K562 (cell line): ENCODE data around the gene ARPP21. TPM values are rescaled to one million over a fixed set of nuclear protein-coding genes. Genes with fewer than 3 reads are reported as not detected.

Experiments used
- ATAC-seq: fragments of 200-7000 bp; cut with Tn5 transposase; 3 replicates; pipeline ENCODE4 v1.9.1; 2020; ENCODE audit warnings: moderate library complexity
- BruUV-seq: library from RNA; stranded (reverse); fragments of 400-500 nt; replicated peaks from 2 replicates; lab custom pipeline; 2021; lab: Mats Ljungman, UMichigan
- CTCF ChIA-PET: fragments of 300-600 bp; formaldehyde crosslinking; extraction: SDS; loops from one replicate; lab custom pipeline; 2021; ENCODE audit warnings: low intra/inter-chr PET ratio; lab: Yijun Ruan, JAX
- POLR2A ChIA-PET: fragments of 300-600, 350-650 bp; sonication (Branson Sonifier 250); formaldehyde crosslinking; extraction: SDS; loops from one replicate; lab custom pipeline; 2021; ENCODE audit warnings: antibody characterized with exemption, inconsistent platforms; lab: Yijun Ruan, JAX
- DNase-seq, 4 experiments: peaks; one replicate each; pipeline versions ENCODE4 v3.0.0 to v3.0.0-alpha.2; 2011 to 2018; ENCODE audit warnings: low spot score in 3 of 4, mixed read lengths in 3 of 4; ENCODE audit errors: extremely low read depth in 1 of 4
- FAIRE-seq: peaks from 2 replicates; lab custom pipeline; 2011; peaks lifted over from hg19 to GRCh38; lab: Jason Lieb, UNC
- H2AFZ ChIP-seq: 2 replicates; pipeline ENCODE4 v1.6.0; 2011; ENCODE audit warnings: low read depth, low read length, control low read depth, inconsistent platforms
- H3K27ac ChIP-seq: fragments of 200-600 bp; 3 replicates; pipeline ENCODE4 v1.8.0; 2011; ENCODE audit warnings: low read depth, mild to moderate bottlenecking, control low read depth, inconsistent platforms, low read length, moderate library complexity, mixed read lengths; ENCODE audit errors: extremely low read depth
- H3K27me3 ChIP-seq, 2 experiments: fragments of 300-600 bp in 1 of 2; 2 replicates in 1 of 2; 3 replicates in 1 of 2; pipeline versions ENCODE4 v1.6.0 to v1.8.0; 2011; ENCODE audit warnings: inconsistent platforms in 2 of 2, low read length in 2 of 2, mild to moderate bottlenecking in 1 of 2, mixed read lengths in 1 of 2, moderate library complexity in 1 of 2; ENCODE audit not compliant: control insufficient read depth in 2 of 2, insufficient read depth in 2 of 2
- H3K36me3 ChIP-seq: fragments of 300-600 bp; 3 replicates; pipeline ENCODE4 v1.8.0; 2011; ENCODE audit warnings: mild to moderate bottlenecking, low read length, inconsistent platforms; ENCODE audit not compliant: control insufficient read depth, insufficient read depth
- H3K4me1 ChIP-seq, 2 experiments: fragments of 200-600 bp in 1 of 2; replicated peaks in 1 of 2; 2 replicates in 1 of 2; 3 replicates in 1 of 2; pipeline versions ENCODE4 v1.5.1 to v1.8.0; 2011; ENCODE audit warnings: inconsistent platforms in 2 of 2, low read length in 2 of 2, mild to moderate bottlenecking in 1 of 2, mixed read lengths in 1 of 2, moderate library complexity in 1 of 2; ENCODE audit not compliant: control insufficient read depth in 2 of 2, insufficient read depth in 2 of 2
- H3K4me2 ChIP-seq: 2 replicates; pipeline ENCODE4 v1.6.1; 2011; ENCODE audit warnings: low read length, control low read depth, inconsistent platforms, mixed read lengths; ENCODE audit not compliant: insufficient read depth
- H3K4me3 ChIP-seq: fragments of 200-600 bp; sonication (generic), shearing (Covaris generic); 2 replicates; pipeline ENCODE4 v1.5.1; 2016; ENCODE audit warnings: control low read depth, inconsistent platforms
- H3K79me2 ChIP-seq: fragments of 200-600 bp; 3 replicates; pipeline ENCODE4 v1.8.0; 2011; ENCODE audit warnings: low read length, inconsistent platforms; ENCODE audit not compliant: control insufficient read depth, insufficient read depth
- H3K9ac ChIP-seq, 2 experiments: 2 replicates each; pipeline versions ENCODE4 v1.6.0 to v1.6.1; 2011; ENCODE audit warnings: low read depth in 2 of 2, low read length in 2 of 2, control low read depth in 1 of 2, inconsistent platforms in 1 of 2, mild to moderate bottlenecking in 1 of 2, mixed read lengths in 1 of 2; ENCODE audit not compliant: insufficient read depth in 1 of 2
- H3K9me1 ChIP-seq: one replicate; pipeline ENCODE4 v1.6.0; 2011; ENCODE audit warnings: inconsistent platforms, mild to moderate bottlenecking, low read length, moderate library complexity; ENCODE audit not compliant: control insufficient read depth, insufficient read depth
- H3K9me3 ChIP-seq: replicated peaks from 2 replicates; pipeline ENCODE4 v1.5.1; 2011; ENCODE audit warnings: low read depth, low read length, inconsistent platforms; ENCODE audit not compliant: control insufficient read depth, insufficient read depth
- H4K20me1 ChIP-seq: replicated peaks from 2 replicates; pipeline ENCODE4 v1.6.1; 2011; ENCODE audit warnings: low read length, inconsistent platforms, mixed read lengths; ENCODE audit not compliant: control insufficient read depth, insufficient read depth
- NEUROD1 ChIP-seq: fragments of 150-350 bp; IDR thresholded peaks from 2 replicates; pipeline ENCODE4 v1.6.1; 2014; ENCODE audit warnings: borderline replicate concordance, low read length, low read depth; ENCODE audit not compliant: partially characterized antibody
- SMAD1 ChIP-seq: fragments of 150-350 bp; IDR thresholded peaks from 2 replicates; pipeline ENCODE4 v1.6.1; 2014; ENCODE audit warnings: low read length, low read depth; ENCODE audit not compliant: partially characterized antibody
- ZC3H11A ChIP-seq: IDR thresholded peaks from 2 replicates; pipeline ENCODE4 v1.6.1; 2012; ENCODE audit warnings: low read depth, low read length, improper control_type of control experiment
- ZNF830 ChIP-seq: fragments of 250-450 bp; sonication (Bioruptor Pico); IDR thresholded peaks from 2 replicates; pipeline ENCODE4 v1.5.0; 2021; ENCODE audit warnings: mild to moderate bottlenecking
- WGBS: fragments of 100-300 bp; shearing (Covaris generic); methylation state at CpG from one replicate; pipeline ENCODE4 v1.1.6; 2016; ENCODE audit warnings: low coverage, mixed read lengths; ENCODE audit not compliant: insufficient coverage; ENCODE audit errors: missing lambda C conversion rate; 5-methylcytosine and 5-hydroxymethylcytosine counted together
- in situ Hi-C: fragments of 300-500 bp; cut with MboI; formaldehyde crosslinking; loops from 4 replicates; pipeline ENCODE4 v1.15.0; 2018; ENCODE audit warnings: inconsistent platforms, mixed read lengths
- intact Hi-C: fragments of 100-400 bp; cut with micrococcal nuclease; formaldehyde crosslinking; loops from 2 replicates; pipeline ENCODE4 v1.14.2; 2022
- polyA plus RNA-seq, 8 experiments: library from polyadenylated mRNA; depleted of rRNA in 4 of 8; stranded (reverse) in 5 of 8; unstranded in 3 of 8; fragments of >200 nt; fragmentation: Nextera tagmentation in 2 of 8; fragmentation: Illumina TruSeq in 1 of 8; extraction: Ambion mirVana in 2 of 8; extraction: Trizol in 1 of 8; gene quantifications; 2 replicates each; pipeline versions ENCODE4 v1.2.1 to v1.2.3, GENCODE V29; 2011 to 2014; ENCODE audit warnings: inconsistent platforms in 1 of 8, missing spikeins in 1 of 8
- total RNA-seq, 7 experiments: library from RNA; depleted of rRNA in 6 of 7; stranded (reverse); fragments of >200 nt in 6 of 7; fragmentation: Illumina TruSeq in 2 of 7; extraction: Trizol in 2 of 7; gene quantifications; 2 replicates each; pipeline versions ENCODE4 v1.2.1 to v1.2.3, GENCODE V29; 2011 to 2021; ENCODE audit warnings: low replicate concordance in 1 of 7
- TF ChIP-seq, protein P1 (sequence below), 2 experiments: fragments of 450-650 bp; conservative IDR thresholded peaks; 2 replicates each; pipeline ENCODE4 v1.6.1; 2017; ENCODE audit warnings: mild to moderate bottlenecking in 2 of 2, moderate library complexity in 2 of 2
- TF ChIP-seq, protein P2 (sequence below): fragments of 250-450 bp; sonication (Bioruptor Pico); IDR thresholded peaks from 2 replicates; pipeline ENCODE4 v1.5.1; 2021; ENCODE audit warnings: mild to moderate bottlenecking
- TF ChIP-seq, protein P3 (sequence below), 2 experiments: fragments of 450-650 bp; IDR thresholded peaks; 2 replicates each; pipeline ENCODE4 v1.6.1; 2016; ENCODE audit warnings: mild to moderate bottlenecking in 2 of 2, borderline replicate concordance in 1 of 2, low read depth in 1 of 2, moderate library complexity in 1 of 2

Gene ARPP21
- total and polyA plus RNA-seq, 9 of the 15 experiments (the other 6 are each of a cell fraction or from before 2014, with no cell fraction given) = not detected

DNA sequence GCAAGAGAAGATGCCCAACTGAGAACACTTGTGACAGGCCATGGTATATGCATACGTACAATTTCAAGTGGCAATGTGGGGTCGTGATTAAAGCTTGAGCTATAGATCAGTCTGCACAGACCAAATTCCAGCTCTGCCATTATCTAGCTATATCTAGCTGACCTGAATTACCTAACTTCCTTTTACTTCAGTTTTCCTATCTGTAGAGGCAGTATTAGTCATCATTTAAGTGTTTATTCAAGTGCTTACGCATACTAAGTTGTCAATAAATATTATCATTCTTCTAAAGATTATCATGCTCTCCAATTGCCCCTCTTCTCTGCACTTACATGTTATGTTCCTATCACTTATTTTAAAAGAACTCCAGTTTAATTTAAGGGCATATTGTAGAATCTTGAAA is 87.9 kb downstream of the ARPP21 start (continued):
- TF ChIP-seq, protein P1, sequence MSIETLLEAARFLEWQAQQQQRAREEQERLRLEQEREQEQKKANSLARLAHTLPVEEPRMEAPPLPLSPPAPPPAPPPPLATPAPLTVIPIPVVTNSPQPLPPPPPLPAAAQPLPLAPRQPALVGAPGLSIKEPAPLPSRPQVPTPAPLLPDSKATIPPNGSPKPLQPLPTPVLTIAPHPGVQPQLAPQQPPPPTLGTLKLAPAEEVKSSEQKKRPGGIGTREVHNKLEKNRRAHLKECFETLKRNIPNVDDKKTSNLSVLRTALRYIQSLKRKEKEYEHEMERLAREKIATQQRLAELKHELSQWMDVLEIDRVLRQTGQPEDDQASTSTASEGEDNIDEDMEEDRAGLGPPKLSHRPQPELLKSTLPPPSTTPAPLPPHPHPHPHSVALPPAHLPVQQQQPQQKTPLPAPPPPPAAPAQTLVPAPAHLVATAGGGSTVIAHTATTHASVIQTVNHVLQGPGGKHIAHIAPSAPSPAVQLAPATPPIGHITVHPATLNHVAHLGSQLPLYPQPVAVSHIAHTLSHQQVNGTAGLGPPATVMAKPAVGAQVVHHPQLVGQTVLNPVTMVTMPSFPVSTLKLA (conservative IDR thresholded peaks at IDR 0.05) = no peak
- TF ChIP-seq ZNF830 (no peak), ZC3H11A (no peak), NEUROD1 (no peak), SMAD1 (no peak)
- TF ChIP-seq, protein P2, sequence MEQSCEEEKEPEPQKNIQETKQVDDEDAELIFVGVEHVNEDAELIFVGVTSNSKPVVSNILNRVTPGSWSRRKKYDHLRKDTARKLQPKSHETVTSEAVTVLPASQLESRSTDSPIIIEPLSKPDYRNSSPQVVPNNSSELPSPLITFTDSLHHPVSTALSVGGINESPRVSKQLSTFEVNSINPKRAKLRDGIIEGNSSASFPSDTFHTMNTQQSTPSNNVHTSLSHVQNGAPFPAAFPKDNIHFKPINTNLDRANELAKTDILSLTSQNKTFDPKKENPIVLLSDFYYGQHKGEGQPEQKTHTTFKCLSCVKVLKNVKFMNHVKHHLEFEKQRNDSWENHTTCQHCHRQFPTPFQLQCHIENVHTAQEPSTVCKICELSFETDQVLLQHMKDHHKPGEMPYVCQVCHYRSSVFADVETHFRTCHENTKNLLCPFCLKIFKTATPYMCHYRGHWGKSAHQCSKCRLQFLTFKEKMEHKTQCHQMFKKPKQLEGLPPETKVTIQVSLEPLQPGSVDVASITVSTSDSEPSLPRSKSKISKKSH = no peak

GRCh38 chr3:35733341-35733740 is 94.0 kb downstream of the ARPP21 start:
- H3K9me1 ChIP-seq = no peaks in the 10 kb centered on the region
- no peak for FAIRE-seq
- in situ Hi-C loops = no loop called here
- no peak overlapping the region for H2AFZ ChIP-seq
- no peaks in the 10 kb centered on the region for H3K27me3 ChIP-seq
- WGBS = under 1% methylated on average over 9 of the region's 9 CpGs
- no peak for DNase-seq
- CTCF ChIA-PET = no interaction called here
- H3K27ac ChIP-seq = no peak overlapping the region
- H3K36me3 ChIP-seq = no peaks in the 10 kb centered on the region
- H3K9me3 ChIP-seq = 0 out of 2 replicates have a peak, but pooled peaks cover 2% of the 10 kb centered on the region
- BruUV-seq = no TSS peak
- POLR2A ChIA-PET = no interaction called here
- H4K20me1 ChIP-seq = no peaks in the 10 kb centered on the region
- no peaks in the 10 kb centered on the region for H3K79me2 ChIP-seq
- no peaks in the 10 kb centered on the region for H3K4me1 ChIP-seq
- TF ChIP-seq, protein P3, sequence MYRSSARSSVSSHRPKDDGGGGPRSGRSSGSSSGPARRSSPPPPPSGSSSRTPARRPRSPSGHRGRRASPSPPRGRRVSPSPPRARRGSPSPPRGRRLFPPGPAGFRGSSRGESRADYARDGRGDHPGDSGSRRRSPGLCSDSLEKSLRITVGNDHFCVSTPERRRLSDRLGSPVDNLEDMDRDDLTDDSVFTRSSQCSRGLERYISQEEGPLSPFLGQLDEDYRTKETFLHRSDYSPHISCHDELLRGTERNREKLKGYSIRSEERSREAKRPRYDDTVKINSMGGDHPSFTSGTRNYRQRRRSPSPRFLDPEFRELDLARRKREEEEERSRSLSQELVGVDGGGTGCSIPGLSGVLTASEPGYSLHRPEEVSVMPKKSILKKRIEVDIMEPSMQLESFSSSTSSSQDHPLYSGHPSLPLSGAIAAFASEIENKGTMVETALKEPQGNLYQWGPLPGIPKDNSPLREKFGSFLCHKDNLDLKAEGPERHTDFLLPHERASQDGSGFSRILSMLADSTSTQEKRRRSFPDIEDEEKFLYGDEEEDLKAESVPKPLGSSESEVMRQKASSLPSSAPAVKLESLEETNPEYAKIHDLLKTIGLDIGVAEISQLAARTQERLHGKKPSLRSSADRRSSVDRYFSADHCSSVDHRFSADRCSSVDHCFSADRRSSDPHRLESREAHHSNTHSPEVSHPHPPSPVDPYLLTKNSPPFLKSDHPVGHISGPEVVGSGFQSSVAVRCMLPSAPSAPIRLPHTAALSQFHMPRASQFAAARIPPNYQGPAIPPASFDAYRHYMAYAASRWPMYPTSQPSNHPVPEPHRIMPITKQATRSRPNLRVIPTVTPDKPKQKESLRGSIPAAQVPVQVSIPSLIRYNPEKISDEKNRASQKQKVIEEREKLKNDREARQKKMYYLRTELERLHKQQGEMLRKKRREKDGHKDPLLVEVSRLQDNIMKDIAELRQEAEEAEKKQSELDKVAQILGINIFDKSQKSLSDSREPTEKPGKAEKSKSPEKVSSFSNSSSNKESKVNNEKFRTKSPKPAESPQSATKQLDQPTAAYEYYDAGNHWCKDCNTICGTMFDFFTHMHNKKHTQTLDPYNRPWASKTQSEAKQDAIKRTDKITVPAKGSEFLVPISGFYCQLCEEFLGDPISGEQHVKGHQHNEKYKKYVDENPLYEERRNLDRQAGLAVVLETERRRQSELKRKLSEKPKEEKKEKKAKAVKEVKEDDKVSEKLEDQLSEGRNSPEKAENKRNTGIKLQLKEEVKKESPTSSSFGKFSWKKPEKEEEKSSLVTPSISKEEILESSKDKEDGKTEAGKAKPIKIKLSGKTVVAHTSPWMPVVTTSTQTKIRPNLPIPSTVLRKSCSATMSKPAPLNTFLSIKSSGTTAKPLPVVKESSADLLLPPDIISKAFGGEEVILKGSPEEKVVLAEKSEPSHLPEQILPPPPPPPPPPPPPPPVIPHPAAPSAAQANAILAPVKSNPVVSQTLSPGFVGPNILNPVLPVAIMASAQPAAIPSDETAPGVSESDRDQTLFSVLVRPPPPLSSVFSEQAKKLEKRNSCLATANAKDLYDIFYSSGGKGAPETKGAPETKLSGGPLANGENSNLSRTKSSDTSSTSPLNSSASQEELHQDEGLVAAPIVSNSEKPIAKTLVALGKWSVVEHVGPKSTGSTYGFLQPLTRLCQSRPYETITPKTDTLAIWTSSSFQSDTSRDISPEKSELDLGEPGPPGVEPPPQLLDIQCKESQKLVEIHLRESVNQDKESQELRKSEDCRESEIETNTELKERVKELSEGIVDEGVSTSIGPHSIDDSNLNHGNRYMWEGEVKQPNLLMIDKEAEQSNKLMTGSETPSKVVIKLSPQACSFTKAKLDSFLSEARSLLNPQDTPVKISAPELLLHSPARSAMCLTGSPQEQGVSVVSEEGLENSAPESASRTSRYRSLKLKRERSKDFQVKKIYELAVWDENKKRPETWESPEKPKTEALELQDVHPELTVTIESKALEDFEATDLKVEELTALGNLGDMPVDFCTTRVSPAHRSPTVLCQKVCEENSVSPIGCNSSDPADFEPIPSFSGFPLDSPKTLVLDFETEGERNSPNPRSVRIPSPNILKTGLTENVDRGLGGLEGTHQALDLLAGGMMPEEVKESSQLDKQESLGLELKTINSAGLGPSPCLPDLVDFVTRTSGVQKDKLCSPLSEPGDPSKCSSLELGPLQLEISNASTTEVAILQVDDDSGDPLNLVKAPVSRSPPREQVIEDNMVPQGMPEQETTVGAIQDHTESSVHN (IDR thresholded peaks at IDR 0.05; ENCODE audit: borderline replicate concordance in 1 of 2, low read depth in 1 of 2) = no peak
- no peak overlapping the region for H3K9ac ChIP-seq
- no peak overlapping the region for H3K4me2 ChIP-seq
- intact Hi-C loops = no loop called here
- no peak overlapping the region for H3K4me3 ChIP-seq
- no peak for ATAC-seq
